Glutamatergic neuron (in vitro differentiated cells): ENCODE results near the gene RPS19. TPM values are rescaled to one million over a fixed set of nuclear protein-coding genes. Genes with fewer than 3 reads are reported as not detected.

ENCODE experiments used
- DNase-seq: peaks from one replicate; pipeline ENCODE4 v3.0.0; 2022
- H3K27ac Mint-ChIP-seq: one replicate; pipeline ENCODE4 v1.8.0; 2020; ENCODE audit warnings: mild to moderate bottlenecking, mixed read lengths, inconsistent platforms; ENCODE audit not compliant: unreplicated experiment
- H3K27me3 Mint-ChIP-seq: one replicate; pipeline ENCODE4 v1.8.0; 2020; ENCODE audit warnings: mild to moderate bottlenecking, moderate library complexity, mixed read lengths, inconsistent platforms; ENCODE audit not compliant: unreplicated experiment
- H3K36me3 Mint-ChIP-seq: one replicate; pipeline ENCODE4 v1.8.0; 2020; ENCODE audit warnings: mild to moderate bottlenecking, mixed read lengths, inconsistent platforms; ENCODE audit not compliant: unreplicated experiment
- H3K4me1 Mint-ChIP-seq: one replicate; pipeline ENCODE4 v1.8.0; 2020; ENCODE audit warnings: mild to moderate bottlenecking, low read depth, mixed read lengths, inconsistent platforms; ENCODE audit not compliant: unreplicated experiment
- H3K4me3 Mint-ChIP-seq: one replicate; pipeline ENCODE4 v1.8.0; 2020; ENCODE audit warnings: mild to moderate bottlenecking, mixed read lengths, inconsistent platforms; ENCODE audit not compliant: unreplicated experiment
- H3K9me3 Mint-ChIP-seq: one replicate; pipeline ENCODE4 v1.8.0; 2020; ENCODE audit warnings: mild to moderate bottlenecking, moderate library complexity, mixed read lengths, inconsistent platforms; ENCODE audit not compliant: unreplicated experiment
- total RNA-seq: library from RNA; stranded (reverse); fragmentation: NEBNext Ultra II Directional; extraction: Animal tissue kit (Norgen Biotek cat#: 25700); gene quantifications from one replicate; pipeline ENCODE4 v1.2.1, GENCODE V29; 2021; ENCODE audit not compliant: unreplicated experiment
- TF ChIP-seq, protein P1 (sequence below): fragments of 200-600 bp; sonication (generic); IDR thresholded peaks from one replicate; pipeline ENCODE4 v1.5.0; 2021; ENCODE audit not compliant: partially characterized antibody, unreplicated experiment

The RPS19 gene
- total RNA-seq, 1 donor from 2014 or later, result 1,637 TPM

DNA sequence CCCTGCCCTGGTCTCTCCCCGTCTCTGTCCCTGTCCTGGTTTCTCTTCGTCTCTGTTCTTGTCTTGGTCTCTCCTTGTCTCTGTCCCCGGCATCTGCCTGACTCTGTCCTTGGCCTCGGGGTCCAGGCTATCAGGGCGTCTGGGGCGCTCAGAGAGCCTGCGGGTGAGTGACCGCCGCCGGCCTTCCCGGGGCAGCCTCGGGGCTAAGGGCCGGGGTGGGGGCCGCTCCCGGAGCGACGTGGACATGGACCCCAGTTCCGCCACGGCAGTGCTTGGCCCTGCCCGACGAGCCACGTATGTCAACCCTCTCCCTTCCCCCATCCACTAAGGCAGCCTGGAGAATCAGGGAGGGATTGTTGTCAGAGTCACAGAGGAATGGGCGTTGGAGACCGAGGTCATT lies 37.8 kb downstream of the RPS19 start:
- Mint-ChIP-seq H3K27ac (no peak overlapping the region), H3K4me1 (peaks cover 5% of the 10 kb centered on the region), H3K9me3 (peaks cover 4% of the 10 kb centered on the region)

DNA sequence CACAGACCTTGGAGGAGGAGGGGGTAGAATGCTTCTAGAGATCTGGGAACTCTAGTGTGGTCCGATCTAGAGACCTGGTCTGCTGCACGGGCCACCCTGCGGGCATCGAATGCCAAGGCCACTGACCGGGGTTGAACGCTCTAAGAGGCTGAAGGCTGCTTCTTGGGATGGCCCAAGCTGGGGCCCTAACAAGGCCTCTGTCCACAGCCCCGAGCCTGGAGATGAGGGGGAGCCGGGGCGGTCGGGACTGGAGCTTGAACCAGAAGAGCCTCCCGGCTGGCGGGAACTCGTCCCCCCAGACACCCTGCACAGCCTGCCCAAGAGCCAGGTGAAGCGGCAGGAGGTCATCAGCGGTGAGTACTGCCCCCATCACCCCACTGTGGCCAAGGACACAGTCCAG lies 38.2 kb downstream of the RPS19 start:
- DNase-seq, result no peak
- TF ChIP-seq, protein P1, sequence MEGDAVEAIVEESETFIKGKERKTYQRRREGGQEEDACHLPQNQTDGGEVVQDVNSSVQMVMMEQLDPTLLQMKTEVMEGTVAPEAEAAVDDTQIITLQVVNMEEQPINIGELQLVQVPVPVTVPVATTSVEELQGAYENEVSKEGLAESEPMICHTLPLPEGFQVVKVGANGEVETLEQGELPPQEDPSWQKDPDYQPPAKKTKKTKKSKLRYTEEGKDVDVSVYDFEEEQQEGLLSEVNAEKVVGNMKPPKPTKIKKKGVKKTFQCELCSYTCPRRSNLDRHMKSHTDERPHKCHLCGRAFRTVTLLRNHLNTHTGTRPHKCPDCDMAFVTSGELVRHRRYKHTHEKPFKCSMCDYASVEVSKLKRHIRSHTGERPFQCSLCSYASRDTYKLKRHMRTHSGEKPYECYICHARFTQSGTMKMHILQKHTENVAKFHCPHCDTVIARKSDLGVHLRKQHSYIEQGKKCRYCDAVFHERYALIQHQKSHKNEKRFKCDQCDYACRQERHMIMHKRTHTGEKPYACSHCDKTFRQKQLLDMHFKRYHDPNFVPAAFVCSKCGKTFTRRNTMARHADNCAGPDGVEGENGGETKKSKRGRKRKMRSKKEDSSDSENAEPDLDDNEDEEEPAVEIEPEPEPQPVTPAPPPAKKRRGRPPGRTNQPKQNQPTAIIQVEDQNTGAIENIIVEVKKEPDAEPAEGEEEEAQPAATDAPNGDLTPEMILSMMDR, result no peak
- Mint-ChIP-seq H3K27ac (no peak overlapping the region), H3K4me1 (peaks cover 5% of the 10 kb centered on the region), H3K36me3 (no peaks in the 10 kb centered on the region), H3K27me3 (no peaks in the 10 kb centered on the region), H3K9me3 (peaks cover 4% of the 10 kb centered on the region), H3K4me3 (no peak overlapping the region)

More for the DNA sequence above, 37.8 kb downstream of the RPS19 start:
- Mint-ChIP-seq H3K27me3 (peaks cover 3% of the 10 kb centered on the region), H3K4me3 (no peak overlapping the region), H3K36me3 (no peaks in the 10 kb centered on the region)
- TF ChIP-seq, protein P1, result no peak
- no peak for DNase-seq

DNA sequence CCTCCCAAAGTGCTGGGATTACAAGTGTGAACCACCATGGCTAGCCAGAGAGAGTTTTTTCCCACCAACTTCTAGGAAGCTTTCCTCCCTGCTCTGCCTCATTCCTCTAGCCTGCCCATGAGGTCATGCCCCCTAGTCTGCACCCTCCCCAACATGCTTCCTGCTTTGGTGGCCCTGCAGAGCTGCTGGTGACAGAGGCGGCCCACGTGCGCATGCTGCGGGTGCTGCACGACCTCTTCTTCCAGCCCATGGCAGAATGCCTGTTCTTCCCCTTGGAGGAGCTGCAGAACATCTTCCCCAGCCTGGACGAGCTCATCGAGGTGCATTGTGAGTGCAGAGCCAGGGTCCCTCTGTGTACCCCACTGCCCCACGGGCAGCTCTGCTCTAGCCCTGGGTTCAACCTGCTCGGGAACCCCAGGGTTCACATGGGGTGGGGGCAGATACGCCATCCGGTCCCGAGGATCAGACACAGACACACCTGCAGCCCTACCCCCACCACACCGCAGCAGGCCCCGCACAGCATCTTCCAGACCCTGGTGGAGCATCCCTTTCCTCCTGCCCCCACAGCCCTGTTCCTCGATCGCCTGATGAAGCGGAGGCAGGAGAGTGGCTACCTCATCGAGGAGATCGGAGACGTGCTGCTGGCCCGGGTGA lies 41.8 kb downstream of the RPS19 start:
- Mint-ChIP-seq H3K36me3 (no peaks in the 10 kb centered on the region), H3K4me1 (peaks cover 6% of the 10 kb centered on the region), H3K27ac (no peak overlapping the region), H3K9me3 (peaks cover 4% of the 10 kb centered on the region), H3K27me3 (peaks cover 5% of the 10 kb centered on the region), H3K4me3 (no peak overlapping the region)
- no peak for DNase-seq
- TF ChIP-seq, protein P1, result no peak

DNA sequence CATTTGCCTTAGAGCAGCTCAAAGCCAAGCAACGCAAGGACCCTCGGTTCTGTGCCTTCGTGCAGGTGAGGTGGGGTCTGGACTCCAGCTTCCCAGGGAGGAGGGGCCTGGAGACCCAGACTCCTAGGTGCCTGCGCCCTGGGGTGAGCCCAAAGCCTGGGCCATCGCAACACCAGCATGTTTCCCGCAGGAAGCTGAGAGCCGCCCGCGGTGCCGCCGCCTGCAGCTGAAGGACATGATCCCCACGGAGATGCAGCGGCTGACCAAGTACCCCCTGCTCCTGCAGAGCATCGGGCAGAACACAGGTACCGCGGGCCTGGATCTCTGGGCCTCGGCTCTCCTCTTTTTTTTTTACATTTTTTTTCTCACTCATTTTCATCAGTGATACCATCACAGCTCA lies 42.5 kb downstream of the RPS19 start:
- peaks cover 7% of the 10 kb centered on the region for H3K27me3 Mint-ChIP-seq
- no peaks in the 10 kb centered on the region for H3K36me3 Mint-ChIP-seq
- no peak overlapping the region for H3K27ac Mint-ChIP-seq
- no peak overlapping the region for H3K4me3 Mint-ChIP-seq
- TF ChIP-seq, protein P1, result no peak
- peaks cover 9% of the 10 kb centered on the region for H3K4me1 Mint-ChIP-seq
- peaks cover 6% of the 10 kb centered on the region for H3K9me3 Mint-ChIP-seq
- no peak for DNase-seq

DNA sequence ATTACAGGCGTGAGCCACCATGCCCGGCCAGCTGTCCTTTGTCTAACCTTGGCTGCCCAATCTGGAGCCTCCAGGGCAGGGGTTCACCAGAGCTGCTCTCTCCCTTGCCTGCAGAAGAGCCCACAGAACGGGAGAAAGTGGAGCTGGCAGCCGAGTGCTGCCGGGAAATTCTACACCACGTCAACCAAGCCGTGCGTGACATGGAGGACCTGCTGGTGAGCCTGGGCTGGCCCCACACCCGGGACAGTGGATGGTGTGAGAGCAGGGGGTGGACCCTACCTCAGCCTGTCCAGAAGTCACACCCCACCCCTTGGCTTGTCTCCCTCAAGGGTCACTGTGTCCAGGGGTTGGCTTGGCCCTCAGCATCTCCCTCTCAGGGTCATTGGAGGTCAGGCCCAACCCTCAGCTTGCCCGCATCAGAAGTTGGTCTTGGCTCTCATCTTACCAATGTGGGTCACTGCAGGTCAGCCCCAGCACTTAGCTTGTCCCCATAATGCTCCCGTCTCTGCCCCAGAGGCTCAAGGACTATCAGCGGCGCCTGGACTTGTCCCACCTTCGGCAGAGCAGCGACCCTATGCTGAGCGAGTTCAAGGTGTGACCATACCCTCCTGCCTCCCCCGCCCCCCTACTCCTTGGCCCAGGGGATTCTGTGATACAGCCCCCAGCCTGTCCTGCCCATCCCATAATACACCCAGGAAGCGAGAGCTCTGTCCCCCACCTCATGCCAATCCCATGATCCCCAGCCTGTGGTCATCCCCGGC lies 43.3 kb downstream of the RPS19 start:
- Mint-ChIP-seq H3K27me3 (peaks cover 7% of the 10 kb centered on the region), H3K4me1 (peaks cover 9% of the 10 kb centered on the region), H3K9me3 (peaks cover 6% of the 10 kb centered on the region), H3K36me3 (no peaks in the 10 kb centered on the region), H3K27ac (no peak overlapping the region), H3K4me3 (no peak overlapping the region)
- no peak for DNase-seq
- TF ChIP-seq, protein P1, result no peak
